ENCODE measurements around the gene FAM3D.

Gene FAM3D

GRCh38 chr3:58627570-58627885 is 39.0 kb downstream of the FAM3D start:
- DNase-seq (ENCODE audit: low read depth, low spot score): no peak

GRCh38 chr3:58626841-58627569 is 39.6 kb downstream of the FAM3D start:
- no peak for DNase-seq (ENCODE audit: low read depth, low spot score)

- no peak for DNase-seq (ENCODE audit: low read depth, low spot score)
These were observed 41.3 kb downstream of the FAM3D start for GRCh38 chr3:58625196-58625824.

- DNase-seq (ENCODE audit: low read depth, low spot score): no peak
These were observed 42.0 kb downstream of the FAM3D start for GRCh38 chr3:58624550-58624949.

- no peak for DNase-seq (ENCODE audit: low read depth, low spot score)
These were observed 42.6 kb downstream of the FAM3D start for GRCh38 chr3:58623961-58624360.

GRCh38 chr3:58623478-58623877 is 43.1 kb downstream of the FAM3D start:
- DNase-seq (ENCODE audit: low read depth, low spot score): no peak

GRCh38 chr3:58622892-58623291 is 43.7 kb downstream of the FAM3D start:
- no peak for DNase-seq (ENCODE audit: low read depth, low spot score)

GRCh38 chr3:58622436-58622835 is 44.1 kb downstream of the FAM3D start:
- no peak for DNase-seq (ENCODE audit: low read depth, low spot score)

- DNase-seq (ENCODE audit: low read depth, low spot score): no peak
These were observed 45.3 kb downstream of the FAM3D start for GRCh38 chr3:58621086-58621830.

- DNase-seq (ENCODE audit: low read depth, low spot score): no peak
These were observed 46.2 kb downstream of the FAM3D start for GRCh38 chr3:58620421-58620820.

- DNase-seq (ENCODE audit: low read depth, low spot score): no peak
These were observed 49.2 kb downstream of the FAM3D start for GRCh38 chr3:58617338-58617761.

- no peak for DNase-seq (ENCODE audit: low read depth, low spot score)
These were observed 53.1 kb downstream of the FAM3D start for GRCh38 chr3:58613236-58614132.

- no peak for DNase-seq (ENCODE audit: low read depth, low spot score)
These were observed 53.7 kb downstream of the FAM3D start for GRCh38 chr3:58612830-58613229.

GRCh38 chr3:58609990-58610389 is 56.6 kb downstream of the FAM3D start:
- DNase-seq (ENCODE audit: low read depth, low spot score): no peak

- no peak for DNase-seq (ENCODE audit: low read depth, low spot score)
These were observed 57.9 kb downstream of the FAM3D start for GRCh38 chr3:58608648-58609047.

- no peak for DNase-seq (ENCODE audit: low read depth, low spot score)
These were observed 58.8 kb downstream of the FAM3D start for GRCh38 chr3:58607816-58608215.

- no peak for DNase-seq (ENCODE audit: low read depth, low spot score)
These were observed 59.9 kb downstream of the FAM3D start for GRCh38 chr3:58606693-58607092.

GRCh38 chr3:58604031-58604430 is 62.5 kb downstream of the FAM3D start:
- DNase-seq (ENCODE audit: low read depth, low spot score): no peak

- DNase-seq (ENCODE audit: low read depth, low spot score): no peak
These were observed 63.0 kb downstream of the FAM3D start for GRCh38 chr3:58603606-58604005.

GRCh38 chr3:58597770-58598310 is 68.7 kb downstream of the FAM3D start:
- no peak for DNase-seq (ENCODE audit: low read depth, low spot score)

- DNase-seq (ENCODE audit: low read depth, low spot score): no peak
These were observed 69.6 kb downstream of the FAM3D start for GRCh38 chr3:58596834-58597518.
